ENCODE data around the gene PRKG2.
A peak's percentile ranks its signal among the peaks of the same experiment; 100 is the strongest.
"Not testable (repeated sequence)": the region's sequence is repeated elsewhere in the genome, so short reads cannot be mapped to it uniquely, and the experiment has no call there.

The PRKG2 gene

DNA sequence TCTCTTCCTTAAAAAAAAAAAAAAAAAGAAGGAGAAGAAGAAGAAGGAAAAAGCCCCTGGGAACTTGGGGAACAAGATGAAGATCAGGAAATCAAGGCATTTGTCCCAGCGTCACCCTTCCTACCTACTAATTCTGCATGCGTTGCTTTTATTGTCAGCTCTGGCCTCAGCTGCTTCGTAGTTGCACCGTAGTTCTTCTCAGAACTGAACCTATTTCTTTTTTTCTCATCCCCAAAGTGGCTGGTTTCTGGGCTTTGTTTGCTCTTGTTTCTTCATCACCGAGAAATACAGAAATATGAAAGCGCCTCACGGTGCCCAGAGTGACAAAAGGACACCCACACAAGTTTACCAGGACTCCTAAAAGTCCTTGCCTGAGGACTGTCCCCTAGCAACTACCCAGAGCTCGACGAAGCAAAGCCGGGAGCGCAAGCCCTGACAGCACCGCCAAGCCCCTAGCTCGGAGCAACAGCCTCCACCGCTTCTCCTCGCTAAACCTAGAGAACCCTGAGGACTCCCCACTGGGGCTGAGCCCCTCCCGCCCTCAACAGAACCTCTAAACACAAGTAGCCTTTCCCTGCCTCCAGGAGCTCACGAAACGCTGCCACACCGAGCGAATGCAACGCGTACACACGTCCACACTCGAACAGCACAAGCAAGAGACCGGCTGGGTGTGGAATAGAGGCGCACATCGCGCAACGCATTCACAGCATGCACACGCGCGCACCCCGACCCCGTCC lies 710 bp downstream of the PRKG2 start:
- DNase-seq: peak; percentile 6

- DNase-seq: no peak
Observed at GRCh38 chr4:81213671-81214070, 1.4 kb downstream of the PRKG2 start.

- DNase-seq: no peak
Observed at GRCh38 chr4:81211956-81212355, 3.1 kb downstream of the PRKG2 start.

- DNase-seq: peak; percentile 83
Observed at GRCh38 chr4:81207828-81208227, 7.2 kb downstream of the PRKG2 start.

DNA sequence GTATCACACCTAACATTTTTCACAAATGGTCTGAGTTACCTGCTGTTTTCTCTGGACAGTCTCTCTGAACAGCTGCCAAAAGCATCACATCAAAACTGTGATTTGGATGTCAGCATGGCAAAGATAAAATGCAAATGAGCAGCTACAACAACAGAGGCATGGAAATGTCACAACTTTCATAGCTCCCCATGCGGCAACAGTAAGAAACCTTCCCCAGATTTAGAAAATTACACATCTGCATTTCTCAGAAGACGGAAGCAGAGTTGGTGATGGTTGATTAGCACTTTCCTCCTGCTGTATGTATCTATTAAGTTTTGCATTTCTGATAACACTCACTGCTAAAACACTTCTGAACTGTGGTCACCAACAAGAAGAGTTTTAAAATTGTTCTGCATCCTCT lies 9.7 kb downstream of the PRKG2 start:
- no peak for DNase-seq

- DNase-seq: no peak
Observed at GRCh38 chr4:81204571-81204970, 10.5 kb downstream of the PRKG2 start.

- DNase-seq: no peak
Observed at GRCh38 chr4:81199831-81200230, 15.2 kb downstream of the PRKG2 start.

- no peak for DNase-seq
Observed at GRCh38 chr4:81198609-81199008, 16.4 kb downstream of the PRKG2 start.

- no peak for DNase-seq
Observed at GRCh38 chr4:81197864-81198524, 17.0 kb downstream of the PRKG2 start.

- DNase-seq: no peak
Observed at GRCh38 chr4:81196126-81196650, 18.8 kb downstream of the PRKG2 start.

GRCh38 chr4:81195475-81195874 lies 19.5 kb downstream of the PRKG2 start:
- DNase-seq: no peak

DNA sequence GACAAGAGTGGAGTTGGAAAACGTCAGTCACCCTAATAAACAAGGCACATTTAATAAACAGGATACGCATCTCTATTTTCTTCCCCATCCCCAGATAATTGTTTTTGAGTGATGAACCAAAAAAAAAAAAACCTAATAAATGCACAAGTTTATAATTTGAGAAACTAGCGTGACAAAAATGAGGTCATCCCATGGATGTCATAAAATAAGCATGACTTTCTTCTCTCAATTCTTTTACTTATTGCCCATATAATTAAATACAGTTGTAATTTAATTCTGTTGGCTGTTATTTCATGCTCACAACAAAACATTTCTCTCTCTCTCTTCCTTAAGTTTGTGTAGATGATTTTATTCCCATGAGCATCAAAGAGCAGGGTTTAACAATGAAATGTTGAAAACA lies 20.7 kb downstream of the PRKG2 start:
- no peak for DNase-seq

DNA sequence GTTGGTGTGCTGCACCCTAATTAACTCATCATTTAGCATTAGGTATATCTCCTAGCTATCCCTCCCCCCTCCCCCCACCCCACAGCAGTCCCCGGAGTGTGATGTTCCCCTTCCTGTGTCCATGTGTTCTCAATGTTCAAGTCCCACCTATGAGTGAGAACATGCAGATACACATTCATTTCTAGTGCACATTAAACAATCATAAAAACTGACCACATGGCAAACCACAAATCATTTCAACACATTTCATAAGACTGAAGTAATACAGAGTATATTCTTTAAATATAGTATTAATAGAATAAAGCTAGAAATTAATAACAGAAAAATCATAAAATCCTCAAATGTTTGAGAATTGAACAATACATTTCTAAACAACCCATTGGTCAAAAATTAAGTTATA lies 34.1 kb downstream of the PRKG2 start:
- DNase-seq: peak; percentile 18

DNA sequence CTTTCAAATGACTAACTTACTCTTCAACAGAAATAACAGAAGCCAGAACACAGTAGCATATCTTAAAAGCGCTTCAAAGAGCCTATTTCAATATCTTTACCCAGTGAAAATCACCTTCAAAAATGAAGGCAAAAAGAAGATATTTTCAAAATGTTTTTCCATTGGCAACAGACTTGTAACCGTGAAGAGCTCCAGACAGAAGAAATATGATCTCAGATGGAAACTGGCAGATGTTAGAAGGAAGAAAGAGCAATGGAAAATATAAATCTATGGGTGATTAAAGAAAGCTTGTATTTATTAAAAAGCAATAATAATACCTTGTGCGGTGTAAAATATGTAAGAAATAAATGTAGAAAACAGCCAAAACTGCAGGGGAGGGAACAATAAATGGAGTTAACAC lies 35.7 kb downstream of the PRKG2 start:
- no peak for DNase-seq

GRCh38 chr4:81173213-81173612 lies 41.8 kb downstream of the PRKG2 start:
- no peak for DNase-seq

DNA sequence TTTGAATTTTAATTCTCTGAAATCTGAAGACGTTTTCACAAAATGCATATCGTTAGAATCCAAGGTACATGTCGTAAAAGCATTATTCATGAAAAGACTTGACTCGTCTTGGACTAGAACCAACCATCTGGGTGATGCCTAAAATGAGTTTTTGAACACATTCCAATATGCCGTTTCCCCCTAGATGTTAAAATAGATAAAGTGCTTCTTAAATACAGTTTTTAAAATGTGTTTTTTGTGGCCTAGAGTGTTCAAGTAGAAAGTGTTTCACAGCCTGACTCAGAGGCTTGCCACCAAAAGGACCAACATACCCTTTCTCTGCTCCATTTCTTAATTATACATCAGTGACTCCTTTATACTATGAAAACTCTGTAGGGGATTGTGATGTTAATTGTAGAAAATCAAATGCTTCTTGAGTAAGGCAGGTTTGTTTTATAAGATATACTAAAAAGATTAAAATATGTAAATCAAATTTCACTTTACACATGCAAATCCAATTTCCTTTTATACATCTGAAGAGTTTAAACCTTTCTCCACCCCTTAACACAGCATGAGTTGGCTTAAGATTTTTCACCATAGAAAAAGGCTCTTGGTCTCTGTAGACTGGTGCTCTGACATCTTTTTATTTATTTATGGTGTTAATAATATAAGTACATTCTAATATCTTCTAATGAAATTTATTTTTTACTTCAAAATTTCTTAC lies 48.4 kb downstream of the PRKG2 start:
- DNase-seq: peak; percentile 14

DNA sequence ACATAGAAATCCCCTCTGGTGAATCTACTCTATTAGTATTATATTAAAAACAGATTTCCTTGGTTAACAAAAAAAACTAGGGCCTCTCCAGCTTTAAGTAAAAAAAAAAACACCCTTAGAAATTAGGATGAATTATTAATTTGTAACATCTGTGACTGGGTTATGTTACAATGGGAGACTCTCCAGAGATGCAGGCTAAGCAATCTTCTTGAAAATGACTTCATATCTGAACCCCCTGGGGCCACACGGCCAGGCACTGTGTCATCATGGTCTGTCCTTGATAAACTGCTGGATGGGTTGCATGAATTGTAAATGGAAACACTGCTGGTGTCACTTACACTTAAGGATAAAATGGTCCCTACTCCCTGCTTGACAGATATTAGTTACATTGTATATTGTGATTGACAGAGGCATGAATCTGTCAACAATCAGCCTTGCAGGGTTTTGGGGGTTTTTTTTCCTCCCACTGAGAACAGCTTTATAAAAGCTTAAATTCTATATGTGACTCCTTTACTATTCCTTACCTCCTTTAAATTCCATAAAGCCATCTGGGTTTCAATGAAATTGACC lies 49.1 kb downstream of the PRKG2 start:
- DNase-seq: peak; percentile 2

- peak; percentile 69 for DNase-seq
Observed at GRCh38 chr4:81164623-81165416, 50.2 kb downstream of the PRKG2 start.

DNA sequence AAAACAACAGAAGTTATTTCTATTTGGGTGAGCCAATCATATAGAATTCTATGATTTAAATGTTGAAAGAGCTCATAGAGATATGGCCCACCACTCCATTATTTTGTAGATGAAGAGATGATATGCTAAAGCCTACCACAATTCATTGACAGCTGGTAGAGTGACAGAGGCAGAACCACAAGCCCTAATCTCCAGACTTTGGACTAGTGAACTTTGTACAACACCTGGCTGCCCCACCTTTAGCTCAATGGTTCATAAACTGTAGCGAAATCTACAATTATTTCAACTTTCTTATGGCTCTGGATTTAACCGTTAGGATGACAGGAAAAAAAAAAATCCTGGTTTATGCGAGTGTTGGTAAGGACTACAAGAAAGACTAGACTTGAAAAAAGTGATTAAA lies 50.9 kb downstream of the PRKG2 start:
- DNase-seq: no peak

- no peak for DNase-seq
Observed at GRCh38 chr4:81162752-81163458, 52.1 kb downstream of the PRKG2 start.

GRCh38 chr4:81153714-81154323 lies 61.2 kb downstream of the PRKG2 start:
- DNase-seq: not testable (repeated sequence)
